Suprapubic skin (tissue), 4 donors: ENCODE measurements around the gene SEMA3C. TPM values are rescaled to one million over a fixed set of nuclear protein-coding genes. Genes with fewer than 3 reads are reported as not detected.

Experiments
- DNase-seq, 2 donors: peaks; one replicate each; pipeline ENCODE4 v3.0.0-alpha.2; 2019; ENCODE audit warnings: low spot score in 2 of 2
- H3K27ac ChIP-seq: fragments of 200-600 bp; sonication (generic); one replicate; pipeline ENCODE4 v1.5.1; 2019
- H3K27me3 ChIP-seq: fragments of 200-600 bp; sonication (generic); one replicate; pipeline ENCODE4 v1.5.1; 2019
- H3K36me3 ChIP-seq: fragments of 200-600 bp; sonication (generic); one replicate; pipeline ENCODE4 v1.5.1; 2019
- H3K4me1 ChIP-seq: fragments of 200-600 bp; sonication (generic); one replicate; pipeline ENCODE4 v1.5.1; 2019
- H3K4me3 ChIP-seq: fragments of 200-600 bp; sonication (generic); one replicate; pipeline ENCODE4 v1.5.1; 2019; ENCODE audit warnings: mild to moderate bottlenecking
- H3K9me3 ChIP-seq: fragments of 200-600 bp; sonication (generic); one replicate; pipeline ENCODE4 v1.5.1; 2019
- CTCF ChIP-seq, 2 donors: fragments of 200-600 bp in 1 of 2; fragments of 450-650 bp in 1 of 2; sonication (generic) in 1 of 2; IDR thresholded peaks; one replicate each; pipeline ENCODE4 v1.5.1; 2016 to 2019; ENCODE audit warnings: antibody characterized with exemption in 2 of 2, mild to moderate bottlenecking in 1 of 2, moderate library complexity in 1 of 2
- EP300 ChIP-seq: sonication (generic); formaldehyde crosslinking; IDR thresholded peaks from one replicate; pipeline ENCODE4 v1.6.1; 2017; ENCODE audit warnings: antibody characterized with exemption
- POLR2A ChIP-seq, 2 donors: fragments of 450-650 bp; IDR thresholded peaks; one replicate each; pipeline ENCODE4 v1.6.1; 2017; ENCODE audit warnings: antibody characterized with exemption in 2 of 2, mild to moderate bottlenecking in 2 of 2, moderate library complexity in 2 of 2
- POLR2AphosphoS5 ChIP-seq, 3 donors: sonication (generic); formaldehyde crosslinking; IDR thresholded peaks; one replicate each; pipeline ENCODE4 v1.6.1; 2017; ENCODE audit warnings: antibody characterized with exemption in 3 of 3
- WGBS: methylation state at CpG from one replicate; pipeline ENCODE4 v1.1.5; 2018; 5-methylcytosine and 5-hydroxymethylcytosine counted together
- total RNA-seq, 4 donors: library from RNA; depleted of rRNA; stranded (reverse); fragments of >200 nt; gene quantifications; one replicate each; pipeline ENCODE4 v1.1.0, GENCODE V29; 2016

The SEMA3C gene
- total RNA-seq, 4 donors from 2014 or later, result 46.0 to 105 (median 76.0) TPM

- Histone ChIP-seq H3K4me3 (no peak overlapping the region), H3K27me3 (no peaks in the 10 kb centered on the region), H3K27ac (no peak overlapping the region), H3K36me3 (no peaks in the 10 kb centered on the region), H3K9me3 (no peaks in the 10 kb centered on the region), H3K4me1 (peaks cover 13% of the 10 kb centered on the region)
- no peak for DNase-seq
- 81% methylated on average over 4 of the region's 4 CpGs for WGBS
- TF ChIP-seq POLR2A (IDR thresholded peaks at IDR 0.05), result no peak
- no peak for TF ChIP-seq POLR2AphosphoS5 (IDR thresholded peaks at IDR 0.05)
- no peak for TF ChIP-seq EP300
- no peak for TF ChIP-seq CTCF (IDR thresholded peaks at IDR 0.05)
Observed at GRCh38 chr7:80842022-80842790, 76.6 kb downstream of the SEMA3C start.

GRCh38 chr7:80841423-80841955 lies 77.4 kb downstream of the SEMA3C start:
- TF ChIP-seq POLR2AphosphoS5 (IDR thresholded peaks at IDR 0.05) (no peak), CTCF (IDR thresholded peaks at IDR 0.05) (no peak), POLR2A (IDR thresholded peaks at IDR 0.05) (no peak), EP300 (no peak)
- no peaks in the 10 kb centered on the region for H3K36me3 ChIP-seq

GRCh38 chr7:80840681-80841080 lies 78.2 kb downstream of the SEMA3C start:
- TF ChIP-seq POLR2A (IDR thresholded peaks at IDR 0.05) (no peak), EP300 (no peak), POLR2AphosphoS5 (IDR thresholded peaks at IDR 0.05) (no peak), CTCF (IDR thresholded peaks at IDR 0.05) (no peak)
- Histone ChIP-seq H3K4me1 (peaks cover 13% of the 10 kb centered on the region), H3K9me3 (no peaks in the 10 kb centered on the region), H3K27ac (no peak overlapping the region), H3K36me3 (no peaks in the 10 kb centered on the region), H3K4me3 (no peak overlapping the region), H3K27me3 (no peaks in the 10 kb centered on the region)
- 93% methylated on average over 2 of the region's 2 CpGs for WGBS
- DNase-seq, result no peak

More at GRCh38 chr7:80841423-80841955, 77.4 kb downstream of the SEMA3C start:
- no peak overlapping the region for H3K4me3 ChIP-seq
- H3K27ac ChIP-seq, result no peak overlapping the region
- no peaks in the 10 kb centered on the region for H3K27me3 ChIP-seq
- peaks cover 13% of the 10 kb centered on the region for H3K4me1 ChIP-seq
- H3K9me3 ChIP-seq, result no peaks in the 10 kb centered on the region
- no peak for DNase-seq

- Histone ChIP-seq H3K4me1 (peaks cover 13% of the 10 kb centered on the region), H3K27me3 (no peaks in the 10 kb centered on the region), H3K9me3 (no peaks in the 10 kb centered on the region), H3K36me3 (no peaks in the 10 kb centered on the region), H3K27ac (no peak overlapping the region), H3K4me3 (no peak overlapping the region)
- DNase-seq, result no peak
- TF ChIP-seq EP300, result no peak
- no peak for TF ChIP-seq POLR2AphosphoS5 (IDR thresholded peaks at IDR 0.05)
- TF ChIP-seq CTCF (IDR thresholded peaks at IDR 0.05), result no peak
- TF ChIP-seq POLR2A (IDR thresholded peaks at IDR 0.05), result no peak
Observed at GRCh38 chr7:80839855-80840254, 79.0 kb downstream of the SEMA3C start.

- no peak overlapping the region for H3K27ac ChIP-seq
- H3K9me3 ChIP-seq, result no peaks in the 10 kb centered on the region
- H3K4me3 ChIP-seq, result no peak overlapping the region
- no peak for TF ChIP-seq POLR2A (IDR thresholded peaks at IDR 0.05)
- TF ChIP-seq EP300, result no peak
- peaks cover 22% of the 10 kb centered on the region for H3K4me1 ChIP-seq
- H3K27me3 ChIP-seq, result no peaks in the 10 kb centered on the region
- WGBS, result 82% methylated on average over 2 of the region's 2 CpGs
- DNase-seq, result no peak
- no peaks in the 10 kb centered on the region for H3K36me3 ChIP-seq
Observed at GRCh38 chr7:80838643-80839042, 80.2 kb downstream of the SEMA3C start.
